GM18519 (cell line): ENCODE results near the gene WHAMM.
"Not testable (repeated sequence)": the region's sequence is repeated elsewhere in the genome, so short reads cannot be mapped to it uniquely, and the experiment has no call there.

Experiments
- ATAC-seq: cut with Tn5 transposase; IDR thresholded peaks from one replicate; pipeline ENCODE4 v1.9.1; 2021; ENCODE audit warnings: mild to moderate bottlenecking, moderate library complexity; ENCODE audit not compliant: unreplicated experiment, low FRiP score

WHAMM gene

GRCh38 chr15:82799183-82799841 lies 10.1 kb upstream of the WHAMM start:
- no peak for ATAC-seq

GRCh38 chr15:82802497-82802896 lies 6.9 kb upstream of the WHAMM start:
- ATAC-seq, result no peak

GRCh38 chr15:82803793-82804574 lies 5.4 kb upstream of the WHAMM start:
- ATAC-seq, result no peak

GRCh38 chr15:82804575-82804949 lies 4.9 kb upstream of the WHAMM start:
- ATAC-seq, result no peak

GRCh38 chr15:82805994-82806406 lies 3.4 kb upstream of the WHAMM start, which contains the start of gene FSD2:
FSD2 (minus strand) TSS chr15:82806069; CDS start chr15:82787390, 18,679 bp downstream.
- peak; percentile 50 for ATAC-seq

GRCh38 chr15:82807920-82808633 lies 1.4 kb upstream of the WHAMM start:
- ATAC-seq, result no peak

GRCh38 chr15:82808634-82809041 lies 790 bp upstream of the WHAMM start:
- no peak for ATAC-seq

GRCh38 chr15:82810061-82810889 lies 847 bp downstream of the WHAMM start:
- no peak for ATAC-seq

- ATAC-seq, result no peak
Observed at GRCh38 chr15:82810890-82811426, 1.5 kb downstream of the WHAMM start.

GRCh38 chr15:82812994-82813393 lies 3.6 kb downstream of the WHAMM start:
- no peak for ATAC-seq

- no peak for ATAC-seq
Observed at GRCh38 chr15:82820128-82820527, 10.7 kb downstream of the WHAMM start.

GRCh38 chr15:82821396-82821795 lies 12.0 kb downstream of the WHAMM start:
- not testable (repeated sequence) for ATAC-seq

- ATAC-seq, result not testable (repeated sequence)
Observed at GRCh38 chr15:82821851-82822250, 12.4 kb downstream of the WHAMM start.

- ATAC-seq, result no peak
Observed at GRCh38 chr15:82823049-82823448, 13.6 kb downstream of the WHAMM start.

GRCh38 chr15:82828075-82828474 lies 18.6 kb downstream of the WHAMM start:
- no peak for ATAC-seq

- no peak for ATAC-seq
Observed at GRCh38 chr15:82829234-82829633, 19.8 kb downstream of the WHAMM start.

GRCh38 chr15:82830427-82831173 lies 21.2 kb downstream of the WHAMM start:
- no peak for ATAC-seq

GRCh38 chr15:82831894-82832600 lies 22.6 kb downstream of the WHAMM start:
- no peak for ATAC-seq
